GM18498 (cell line): Measurements from ENCODE around the gene PLEKHA6.

ENCODE experiments used
- ATAC-seq: cut with Tn5 transposase; IDR thresholded peaks from one replicate; pipeline ENCODE4 v1.9.1; 2021; ENCODE audit warnings: mild to moderate bottlenecking, moderate library complexity; ENCODE audit not compliant: unreplicated experiment

PLEKHA6 gene

DNA sequence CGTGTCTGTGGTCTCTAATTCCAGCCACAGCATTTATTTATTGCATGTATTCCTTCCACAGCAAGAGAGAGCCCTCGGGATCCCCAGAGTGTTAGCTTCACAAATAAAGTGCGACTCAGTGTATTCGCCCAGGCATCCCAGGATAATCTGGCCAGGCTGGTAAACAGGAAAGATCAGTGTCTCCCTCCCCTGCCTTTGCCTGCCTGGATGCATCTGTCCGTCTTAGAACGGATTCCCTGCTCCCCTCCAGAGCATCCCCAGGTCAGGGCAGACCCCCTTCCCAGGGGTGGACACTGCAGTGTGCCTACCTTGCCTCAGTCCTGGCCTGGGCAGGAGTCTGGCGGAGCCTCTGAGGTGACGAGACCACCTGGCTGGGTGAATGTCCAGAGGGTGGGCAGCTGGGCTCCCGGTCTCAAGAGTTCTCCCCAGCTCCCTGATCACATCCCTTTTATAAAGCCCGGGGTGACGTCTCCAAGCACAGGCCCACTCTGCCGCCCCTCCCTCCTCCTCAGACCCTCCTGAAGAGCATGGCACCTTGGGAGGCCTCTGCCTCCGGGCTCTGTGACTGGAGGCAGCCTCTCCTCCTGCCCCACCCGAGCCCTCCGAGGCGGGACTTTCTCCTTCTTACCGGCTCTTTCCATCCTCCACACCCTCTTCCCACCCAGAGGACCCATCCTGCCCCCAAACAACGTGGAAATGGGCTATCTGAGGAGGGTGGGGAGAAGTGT is 163.5 kb downstream of the PLEKHA6 start, which contains the start of gene KISS1:
KISS1 (minus strand) TSS at position 424 of the 728 bp plus-strand sequence. CDS start 3,615 bp downstream, outside the sequence.
- no peak for ATAC-seq

DNA sequence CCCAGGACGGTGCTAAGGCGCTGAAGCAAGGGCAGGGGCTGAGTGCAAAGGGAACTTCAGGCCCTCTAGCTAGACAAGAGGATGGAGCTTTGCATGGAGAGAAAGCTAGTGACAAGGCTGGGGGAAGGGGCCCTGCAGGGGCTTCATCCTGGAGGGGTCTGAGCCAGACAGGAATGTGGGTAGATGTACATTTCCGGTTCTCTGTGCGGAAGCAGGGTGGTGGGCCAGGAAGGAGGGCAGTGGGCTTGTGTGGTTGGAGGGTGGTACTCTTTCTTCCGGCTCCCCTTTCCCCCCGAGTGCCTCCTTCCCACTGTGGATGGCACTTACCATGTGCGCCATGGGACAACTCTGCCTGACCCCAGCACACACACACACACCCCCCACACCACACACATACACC is 165.0 kb downstream of the PLEKHA6 start:
- no peak for ATAC-seq

DNA sequence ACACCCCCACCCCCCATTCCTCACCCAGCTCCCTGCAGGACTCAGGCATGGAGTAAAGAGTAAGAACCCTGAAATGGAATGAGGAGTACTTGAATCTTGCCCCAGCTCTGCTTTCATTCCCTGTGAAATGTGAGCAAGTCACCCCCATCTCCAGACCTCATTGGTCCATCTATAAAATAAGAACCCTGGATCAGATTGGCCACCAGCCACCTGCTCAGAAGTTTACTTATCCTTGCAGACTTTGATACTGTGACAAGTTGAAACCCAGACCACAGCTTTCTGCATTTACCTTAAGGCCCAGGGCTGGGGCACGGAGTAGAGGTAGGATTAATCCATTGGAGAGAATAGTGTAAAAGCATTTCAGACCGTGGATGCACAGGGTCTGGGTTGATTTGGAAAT is 165.6 kb downstream of the PLEKHA6 start:
- no peak for ATAC-seq

DNA sequence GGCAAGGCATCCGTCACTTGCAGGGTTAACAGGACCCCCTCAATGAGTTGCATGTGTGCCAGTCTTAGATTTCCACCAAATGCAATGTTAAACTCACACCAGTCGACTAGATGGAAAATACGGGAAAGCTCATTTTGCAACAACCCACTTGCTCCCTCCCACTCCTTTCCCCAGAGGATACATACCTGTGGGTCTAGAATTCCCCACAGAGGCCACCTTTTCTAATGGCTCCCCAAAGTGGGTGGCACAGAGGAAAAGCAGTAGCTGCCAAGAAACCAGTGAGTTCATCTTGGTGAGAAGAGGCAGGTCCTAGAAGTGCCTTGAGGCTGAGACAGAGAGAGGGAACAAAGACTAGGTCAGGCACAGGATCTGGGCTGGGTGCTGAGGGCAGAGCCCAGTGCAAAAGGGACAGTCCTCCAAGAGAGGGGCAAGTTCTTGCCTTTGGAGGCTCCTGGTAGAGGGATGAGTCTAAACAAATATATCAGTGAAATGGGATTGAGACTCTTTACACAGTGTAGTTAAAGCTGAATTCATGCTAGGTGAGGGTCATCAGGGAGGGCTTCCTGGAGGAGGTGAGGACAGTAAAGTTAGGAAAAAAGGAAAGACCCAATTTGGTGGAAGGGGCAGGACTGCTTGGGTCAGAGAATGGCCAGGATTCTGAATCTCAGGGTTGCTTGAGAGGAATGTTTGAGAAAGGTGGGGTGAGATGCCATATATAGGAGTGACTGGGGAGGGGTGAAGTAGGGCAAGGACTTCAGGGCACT is 167.0 kb downstream of the PLEKHA6 start:
- no peak for ATAC-seq

DNA sequence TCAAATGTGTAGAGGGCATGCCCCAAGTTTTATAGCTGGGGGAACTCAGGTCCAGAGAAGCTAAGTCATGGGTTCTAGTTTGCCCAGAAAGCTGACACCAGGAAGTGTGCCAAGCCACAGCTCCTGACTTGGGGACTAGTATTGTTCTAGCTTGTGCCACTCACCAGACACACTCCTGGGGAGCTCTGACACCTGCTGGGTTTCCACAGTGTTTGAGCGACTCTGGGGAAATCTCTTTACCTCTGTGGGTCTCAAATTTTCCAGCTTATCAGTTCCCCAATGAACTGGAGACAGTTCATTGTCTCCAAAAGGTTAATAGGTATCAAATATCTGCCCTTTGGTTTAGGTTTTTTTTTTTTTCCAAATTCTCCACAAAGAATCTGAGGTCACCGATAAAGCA is 167.7 kb downstream of the PLEKHA6 start:
- ATAC-seq = no peak

DNA sequence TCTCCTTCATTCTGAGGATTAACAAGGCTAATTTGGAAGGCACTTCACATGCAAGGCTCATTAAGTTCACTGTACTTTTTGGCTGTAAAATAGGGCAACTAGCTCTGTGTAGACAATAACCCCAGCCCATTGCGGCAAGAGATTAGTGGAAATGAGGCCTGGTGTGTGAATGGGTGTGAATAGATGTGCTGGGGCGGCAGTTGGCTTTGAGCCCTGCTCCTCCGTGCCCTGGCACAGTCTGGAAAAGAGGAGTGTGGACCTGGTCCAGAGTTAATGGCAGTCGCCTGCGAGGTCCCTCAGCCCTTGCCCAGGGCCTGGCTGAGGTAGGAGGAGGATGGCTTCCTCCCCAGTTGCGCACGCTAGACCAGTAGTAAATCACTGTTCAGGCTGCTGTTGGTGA is 168.3 kb downstream of the PLEKHA6 start:
- no peak for ATAC-seq

DNA sequence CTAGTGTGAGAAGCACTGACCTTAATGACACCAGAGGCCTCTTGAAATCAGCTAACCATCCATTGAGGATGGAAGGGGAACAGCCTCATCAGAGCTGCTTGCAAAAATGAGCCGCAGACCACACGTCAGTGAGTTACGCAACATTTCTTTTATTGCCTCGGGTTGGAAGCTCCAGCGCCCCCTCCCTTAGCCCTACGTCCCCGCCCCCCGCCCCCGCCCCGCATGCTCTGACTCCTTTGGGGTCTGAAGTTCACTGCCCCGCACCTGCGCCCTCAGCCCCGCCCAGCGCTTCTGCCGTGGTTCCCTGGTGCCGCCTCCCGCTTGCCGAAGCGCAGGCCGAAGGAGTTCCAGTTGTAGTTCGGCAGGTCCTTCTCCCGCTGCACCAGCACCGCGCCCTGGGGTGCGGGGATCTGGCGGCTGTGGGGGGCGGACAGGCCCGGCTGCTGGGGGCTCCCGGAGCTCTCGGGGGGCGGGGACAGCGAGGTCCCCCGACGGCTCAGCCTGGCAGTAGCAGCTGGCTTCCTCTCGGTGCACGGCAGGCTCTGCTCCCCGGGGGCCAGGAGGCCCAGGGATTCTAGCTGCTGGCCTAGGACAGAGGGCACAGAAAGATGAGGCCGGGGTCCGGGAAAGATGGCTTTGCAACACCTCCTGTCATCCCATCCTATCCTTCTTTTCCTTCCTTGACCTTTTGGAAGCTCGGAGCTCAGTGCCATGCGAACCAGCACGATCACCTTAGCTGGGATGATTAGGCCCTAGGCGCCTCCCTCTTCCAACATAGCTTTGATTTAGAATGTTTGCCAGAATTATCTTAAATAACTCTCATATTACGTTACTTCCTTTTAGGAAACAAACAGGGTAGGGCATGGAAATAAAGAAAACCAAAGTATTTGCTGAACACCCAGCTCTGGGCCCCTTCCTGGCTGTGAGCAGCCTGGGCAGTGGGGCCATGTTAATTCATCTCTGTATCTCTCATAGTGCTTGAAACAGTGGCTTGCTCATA is 169.2 kb downstream of the PLEKHA6 start:
- ATAC-seq = no peak

DNA sequence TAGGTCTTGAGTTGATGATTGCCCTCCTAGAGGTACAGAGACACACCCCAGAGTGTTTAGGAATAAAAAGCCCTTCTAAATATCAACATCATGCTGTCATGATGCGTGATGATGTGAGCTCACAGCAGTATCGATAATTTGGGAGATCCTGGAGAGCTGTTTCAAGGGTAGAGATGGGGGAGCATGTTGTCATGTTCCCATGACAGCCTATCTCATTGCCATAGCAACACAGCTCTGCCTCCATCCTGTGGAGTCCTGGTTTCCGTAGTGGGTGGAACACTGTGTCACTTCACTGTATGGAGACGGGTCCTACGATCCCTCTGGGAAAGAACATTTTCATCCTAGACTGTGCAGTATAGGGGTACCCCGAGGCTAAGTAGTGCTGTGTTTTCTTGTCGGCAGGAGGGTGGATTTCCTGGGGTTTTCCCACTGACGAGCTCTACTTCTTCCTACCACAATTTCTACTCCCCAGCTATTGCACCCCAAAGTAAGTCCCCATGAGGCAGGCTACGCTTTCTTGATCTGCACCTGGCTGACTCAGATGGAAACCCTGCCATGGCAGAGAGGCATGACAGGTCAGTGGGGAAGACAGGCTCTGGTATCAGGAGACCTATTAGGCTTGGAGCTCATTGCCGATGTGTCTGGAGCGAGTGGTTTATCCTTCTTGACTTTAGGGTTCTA is 170.6 kb downstream of the PLEKHA6 start:
- ATAC-seq = no peak

DNA sequence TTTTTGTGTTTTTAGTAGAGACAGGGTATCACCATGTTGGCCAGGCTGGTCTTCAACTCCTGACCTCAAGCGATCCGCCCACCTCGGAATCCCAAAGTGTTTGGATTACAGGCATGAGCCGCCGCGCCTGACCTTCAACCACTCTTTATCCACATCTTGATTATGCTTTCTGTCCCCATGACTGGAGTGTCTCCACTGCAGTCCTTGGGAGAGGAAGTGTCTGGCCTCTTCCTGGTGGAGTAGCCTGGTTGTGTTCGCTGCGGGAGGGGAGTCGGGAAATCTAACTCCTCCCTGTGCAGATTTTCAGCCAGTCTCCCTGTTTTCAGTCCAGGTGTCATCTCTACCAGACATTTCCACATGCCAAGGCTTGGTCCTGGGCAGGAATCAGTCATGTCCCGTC is 173.1 kb downstream of the PLEKHA6 start:
- no peak for ATAC-seq

DNA sequence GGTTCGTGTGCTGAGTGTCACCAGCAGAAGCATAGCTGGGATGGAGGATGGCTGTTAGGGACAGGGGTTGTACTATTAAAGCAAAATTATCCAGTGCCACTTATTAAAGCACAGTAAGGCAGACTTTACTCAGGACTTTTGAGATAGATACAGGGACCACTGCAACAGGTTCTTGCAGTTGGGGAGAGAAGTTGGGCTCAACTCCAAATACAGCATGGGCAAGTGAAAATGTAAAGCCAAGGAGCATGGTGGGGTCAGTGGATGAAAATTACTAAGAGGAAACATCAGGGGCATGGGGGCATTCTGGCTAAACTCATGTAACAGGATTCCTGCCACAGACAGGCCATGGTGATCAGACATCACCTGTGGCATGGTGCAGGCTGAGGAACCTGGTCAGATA is 178.6 kb downstream of the PLEKHA6 start:
- ATAC-seq = no peak

DNA sequence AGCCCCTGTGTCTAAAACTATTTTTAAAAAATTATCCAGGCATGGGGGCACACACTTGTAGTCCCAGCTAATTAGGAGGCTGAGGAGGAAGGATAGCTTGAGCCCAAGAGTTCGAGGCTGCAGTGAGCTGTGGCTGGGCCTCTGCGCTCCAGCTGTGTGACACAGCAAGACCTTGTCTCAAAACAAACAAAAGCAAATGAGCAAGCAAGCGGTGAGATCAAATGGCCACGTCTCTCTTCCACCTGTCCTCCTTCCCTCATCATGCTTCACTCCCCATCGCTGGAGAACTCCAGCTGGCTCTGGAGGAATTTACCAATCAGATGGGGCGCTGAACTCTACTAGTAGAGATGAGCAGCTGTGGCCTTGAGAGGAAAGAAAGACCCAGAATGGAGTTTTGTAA is 179.6 kb downstream of the PLEKHA6 start:
- ATAC-seq = no peak

DNA sequence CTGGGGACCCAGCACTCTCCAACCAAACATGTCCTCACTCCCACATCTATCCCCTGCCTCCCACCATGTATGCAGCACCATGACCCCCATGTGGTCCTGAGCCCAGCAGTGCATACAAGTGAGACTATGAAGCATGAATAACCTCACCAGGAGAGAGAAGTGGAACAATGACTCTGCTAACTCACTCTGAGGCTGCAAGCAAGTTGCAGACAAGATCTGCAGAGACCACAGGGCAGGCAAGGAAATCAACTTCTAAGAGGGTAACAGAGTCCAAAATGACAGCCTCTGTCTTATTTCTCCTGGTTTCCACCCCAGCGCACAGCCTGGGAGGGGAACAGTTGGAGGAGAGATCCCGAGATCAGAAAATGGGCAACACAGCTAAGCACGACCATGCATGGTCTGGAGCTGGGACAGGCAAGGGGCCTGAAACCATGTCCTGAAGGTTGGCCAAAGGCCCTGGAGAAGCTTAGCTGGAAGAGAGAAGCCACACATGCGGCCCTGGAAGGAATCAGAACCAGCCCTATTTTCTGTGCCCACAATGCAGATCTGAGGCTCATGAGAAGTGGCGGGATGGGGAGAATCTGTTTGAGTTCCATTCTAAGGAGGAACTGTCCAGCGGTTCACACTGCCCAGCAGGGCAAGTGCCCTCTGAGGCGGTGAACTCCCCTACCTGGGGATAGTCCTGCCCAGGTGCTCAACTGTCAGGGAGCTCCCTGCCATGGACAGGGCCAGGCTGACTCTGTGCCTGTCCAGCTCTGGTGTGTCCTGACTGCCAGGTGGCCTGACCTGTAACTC is 181.0 kb downstream of the PLEKHA6 start:
- no peak for ATAC-seq

DNA sequence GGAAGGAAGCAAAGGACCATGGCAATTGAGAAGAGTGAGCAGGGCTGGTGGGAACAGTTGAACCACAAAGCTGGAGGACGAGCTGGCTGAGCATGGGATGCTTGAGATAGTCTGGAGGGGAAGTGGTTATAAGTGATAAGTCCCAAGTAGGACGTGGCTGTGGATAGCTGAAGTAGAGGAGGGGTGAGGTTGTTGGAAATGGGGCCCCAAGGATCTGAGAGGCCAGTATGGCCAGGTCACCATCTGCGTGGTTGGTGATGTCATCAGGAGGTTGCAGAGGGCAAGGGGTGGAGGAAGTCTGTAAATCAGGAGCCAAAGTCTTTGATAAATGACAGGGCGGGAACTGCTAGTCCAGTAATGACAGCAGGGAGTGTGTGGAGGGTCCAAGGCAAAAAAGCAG is 182.6 kb downstream of the PLEKHA6 start:
- no peak for ATAC-seq

DNA sequence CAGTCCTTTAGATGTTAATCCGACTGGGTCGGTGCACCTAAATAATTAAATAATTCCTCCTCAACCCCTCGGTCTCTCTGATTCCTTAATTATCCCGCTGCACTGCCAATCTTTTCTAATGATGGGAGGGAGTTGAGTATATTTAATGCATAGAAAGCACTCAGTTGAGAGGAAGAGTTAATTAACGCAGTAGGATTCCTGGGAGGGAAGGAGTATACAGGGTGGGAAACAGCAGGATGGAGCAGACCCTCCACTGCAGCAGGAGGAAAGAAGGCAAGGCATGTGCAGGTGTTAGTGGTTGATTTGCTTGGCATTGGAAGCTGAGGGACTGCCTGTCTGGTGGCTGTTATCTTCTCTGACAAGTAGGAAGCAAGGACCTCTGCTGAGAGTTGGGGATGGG is 183.7 kb downstream of the PLEKHA6 start:
- ATAC-seq = no peak

DNA sequence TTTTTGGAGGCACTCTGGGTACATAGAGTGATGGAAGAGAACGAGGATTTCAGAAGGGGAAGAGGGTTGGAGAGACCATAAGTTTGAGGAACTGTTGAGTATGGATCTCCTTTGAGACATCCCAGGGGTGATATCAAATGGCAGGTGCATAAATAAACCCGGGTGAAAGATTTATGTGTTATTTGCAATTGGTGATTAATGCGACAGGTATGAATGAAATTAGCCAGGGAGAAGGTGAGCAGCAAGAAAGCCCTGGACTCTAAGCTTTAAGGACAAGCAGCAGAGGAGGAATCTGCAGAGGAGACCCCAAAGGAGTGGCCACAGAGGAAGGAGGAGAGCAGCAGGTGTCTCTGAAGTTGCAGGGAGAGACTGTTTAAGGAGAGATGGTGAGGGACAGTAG is 184.8 kb downstream of the PLEKHA6 start:
- no peak for ATAC-seq

DNA sequence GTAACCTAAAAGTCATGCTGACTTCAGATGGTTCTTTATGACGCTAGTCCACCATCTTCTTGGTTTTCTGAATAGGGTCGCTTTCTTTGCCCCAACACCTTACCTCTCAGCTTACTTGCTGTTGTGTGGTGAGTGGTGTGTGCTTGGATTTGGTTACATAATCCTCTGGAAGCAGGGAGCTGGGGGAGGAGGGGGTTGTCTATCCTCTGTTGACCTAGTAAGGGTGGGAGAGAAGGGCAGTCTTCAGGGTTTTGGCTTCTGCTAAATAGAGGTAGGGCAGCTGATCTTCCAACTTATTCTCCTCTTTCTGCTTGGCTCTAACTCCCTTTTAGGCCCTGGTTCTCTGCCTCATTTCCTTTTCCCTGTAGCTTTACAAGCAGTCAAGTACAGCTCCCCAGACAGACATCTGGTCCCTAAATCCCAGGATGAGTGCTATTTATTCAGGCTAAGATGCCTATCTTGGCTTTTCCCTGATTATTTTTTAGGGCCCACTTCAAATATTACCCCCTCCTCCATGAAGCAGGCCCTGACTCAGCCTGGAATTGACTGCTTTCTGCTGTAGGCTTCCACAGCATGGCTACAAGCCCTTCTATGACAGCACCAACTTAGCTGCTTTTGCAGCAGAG is 187.2 kb downstream of the PLEKHA6 start:
- no peak for ATAC-seq

DNA sequence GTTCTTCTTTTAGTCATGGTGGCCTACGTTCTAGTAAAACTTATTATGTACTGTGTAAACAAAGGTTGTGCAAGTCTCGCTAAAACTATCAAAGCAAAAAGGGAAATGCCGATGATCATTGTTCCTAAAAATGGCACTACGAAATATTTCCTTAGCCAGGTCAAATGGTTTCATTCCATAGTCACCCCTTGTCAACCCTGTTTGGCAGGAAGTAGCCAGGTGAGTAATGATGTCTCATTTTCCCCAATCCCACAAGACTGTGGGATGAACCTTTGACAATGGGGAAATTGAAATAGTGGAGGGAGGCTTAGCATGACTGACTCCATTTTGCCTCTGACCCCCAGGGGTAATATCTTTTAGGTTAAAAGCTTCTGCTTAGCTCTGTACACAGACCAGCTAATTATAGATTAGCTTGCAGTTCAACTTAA is 188.0 kb downstream of the PLEKHA6 start:
- no peak for ATAC-seq

DNA sequence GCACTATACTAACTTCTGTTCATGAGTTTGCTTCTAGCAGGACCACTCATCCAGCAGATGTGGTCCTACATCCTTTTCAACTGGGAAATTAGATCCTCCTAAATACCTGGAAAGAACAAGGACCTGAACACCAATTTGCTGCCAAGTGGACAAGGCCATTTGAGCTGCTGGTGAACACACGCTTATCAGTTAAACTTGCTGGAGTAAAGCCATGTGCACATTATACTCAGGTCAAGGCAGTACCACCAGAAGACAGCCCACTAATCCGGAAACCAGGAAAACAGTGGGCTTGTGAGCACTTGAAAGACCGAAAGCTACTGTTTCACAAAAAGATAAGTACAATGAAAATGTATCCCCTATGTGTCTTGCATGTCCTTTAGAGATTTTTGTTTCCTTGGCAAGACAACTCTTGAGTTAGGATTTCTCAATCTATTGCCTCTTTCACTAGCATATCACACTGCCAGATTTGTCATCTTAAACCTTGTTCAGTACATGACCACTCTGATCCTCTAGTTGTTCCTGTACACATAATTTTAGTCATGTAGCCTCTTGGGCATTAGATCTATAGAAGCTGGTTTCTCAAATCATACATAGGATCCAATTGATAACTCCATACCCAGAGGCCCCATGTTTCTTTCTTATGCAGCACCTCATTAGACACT is 189.1 kb downstream of the PLEKHA6 start:
- no peak for ATAC-seq

DNA sequence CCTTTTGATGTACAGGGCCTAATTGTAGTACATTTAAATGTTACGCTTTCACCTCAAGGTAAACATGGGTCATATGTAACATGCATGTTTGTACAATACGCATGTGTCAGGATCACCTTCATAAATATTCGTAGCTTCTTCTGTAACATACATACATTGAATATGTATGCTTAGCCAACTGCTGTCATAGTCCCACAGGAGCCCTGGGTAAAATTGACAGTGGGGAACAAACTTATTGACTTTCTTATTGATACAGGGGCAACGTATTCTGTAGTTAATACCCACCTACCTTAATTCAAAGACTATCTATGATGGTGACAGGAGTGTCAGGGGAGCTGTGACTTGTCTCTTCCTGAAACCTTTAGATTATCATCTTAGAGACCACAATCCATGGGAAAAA is 189.9 kb downstream of the PLEKHA6 start:
- no peak for ATAC-seq
